Activated naive CD8-positive, alpha-beta T cell treated with anti-CD3 and anti-CD28 coated beads, Interleukin-2, amount 10 ng/mL, durations not matched to agents 7 days and 5 days (primary cell): ENCODE measurements around the gene TMEM35A. TPM values are rescaled to one million over a fixed set of nuclear protein-coding genes. Genes with fewer than 3 reads are reported as not detected.
"Not testable (repeated sequence)": the region's sequence is repeated elsewhere in the genome, so short reads cannot be mapped to it uniquely, and the experiment has no call there.

Experiments used
- ATAC-seq: fragments of 150-1000 bp; cut with Tn5 transposase; one replicate; pipeline ENCODE4 v1.10.0; 2021; ENCODE audit warnings: low read depth, moderate library complexity
- POLR2A ChIA-PET: fragments of 350-600 bp; sonication (Branson Sonifier 250); formaldehyde crosslinking; loops from one replicate; lab custom pipeline; 2021; ENCODE audit warnings: antibody characterized with exemption; lab: Charles Lee
- DNase-seq: peaks from one replicate; pipeline ENCODE4 v3.0.0; 2021
- H3K27ac Mint-ChIP-seq: one replicate; pipeline ENCODE4 v1.8.0; 2022; ENCODE audit warnings: mild to moderate bottlenecking, mixed read lengths
- H3K27me3 Mint-ChIP-seq: one replicate; pipeline ENCODE4 v1.8.0; 2022; ENCODE audit warnings: mild to moderate bottlenecking, moderate library complexity, mixed read lengths
- H3K36me3 Mint-ChIP-seq: one replicate; pipeline ENCODE4 v1.8.0; 2021; ENCODE audit warnings: mild to moderate bottlenecking, mixed read lengths
- H3K4me1 Mint-ChIP-seq: one replicate; pipeline ENCODE4 v1.8.0; 2021; ENCODE audit warnings: mixed read lengths
- H3K4me3 Mint-ChIP-seq: one replicate; pipeline ENCODE4 v1.8.0; 2022; ENCODE audit warnings: mild to moderate bottlenecking, moderate library complexity, mixed read lengths
- H3K9me3 Mint-ChIP-seq: one replicate; pipeline ENCODE4 v1.8.0; 2021; ENCODE audit warnings: mixed read lengths
- total RNA-seq, 2 experiments: library from RNA; stranded (reverse); gene quantifications; one replicate each; pipeline ENCODE4 v1.2.3, GENCODE V29; 2021

The TMEM35A gene
- not detected for total RNA-seq

- DNase-seq (no peak), ATAC-seq (no peak)
- no peaks in the 10 kb centered on the region for H3K36me3 Mint-ChIP-seq
- POLR2A ChIA-PET = no interaction called here
- H3K27ac Mint-ChIP-seq = no peak within 1 kb of the TSS
- no peaks in the 10 kb centered on the region for H3K9me3 Mint-ChIP-seq
- H3K27me3 Mint-ChIP-seq = peaks cover 14% of the 10 kb centered on the region
- no peaks in the 10 kb centered on the region for H3K4me1 Mint-ChIP-seq
- peak within 1 kb of the TSS; percentile 20 for H3K4me3 Mint-ChIP-seq
Measured at GRCh38 chrX:101078716-101079598, at the start of gene TMEM35A. Gene TMEM35A, plus strand, starts transcription at chrX:101078879. Its CDS starts 124 bp downstream, at chrX:101079003.

GRCh38 chrX:101029665-101030064, 49.0 kb upstream of the TMEM35A start:
- Mint-ChIP-seq H3K36me3 (peaks cover 29% of the 10 kb centered on the region), H3K27ac (no peak overlapping the region), H3K4me3 (no peak overlapping the region), H3K27me3 (no peaks in the 10 kb centered on the region), H3K4me1 (peaks cover 3% of the 10 kb centered on the region), H3K9me3 (no peaks in the 10 kb centered on the region)
- ATAC-seq (no peak), DNase-seq (no peak)
- POLR2A ChIA-PET = no interaction called here

GRCh38 chrX:101037231-101037630, 41.4 kb upstream of the TMEM35A start:
- Mint-ChIP-seq H3K27me3 (no peaks in the 10 kb centered on the region), H3K4me1 (no peaks in the 10 kb centered on the region), H3K36me3 (peaks cover 11% of the 10 kb centered on the region), H3K27ac (no peak overlapping the region), H3K4me3 (no peak overlapping the region), H3K9me3 (no peaks in the 10 kb centered on the region)
- POLR2A ChIA-PET = no interaction called here
- DNase-seq (no peak), ATAC-seq (no peak)

GRCh38 chrX:101040197-101040596, 38.5 kb upstream of the TMEM35A start:
- Mint-ChIP-seq H3K4me3 (no peak overlapping the region), H3K27ac (no peak overlapping the region), H3K27me3 (no peaks in the 10 kb centered on the region), H3K4me1 (no peaks in the 10 kb centered on the region), H3K36me3 (peaks cover 14% of the 10 kb centered on the region), H3K9me3 (no peaks in the 10 kb centered on the region)
- no peak for DNase-seq
- POLR2A ChIA-PET = no interaction called here
- no peak for ATAC-seq

GRCh38 chrX:101051153-101051548, 27.5 kb upstream of the TMEM35A start:
- POLR2A ChIA-PET = no interaction called here

GRCh38 chrX:101051549-101052302, 27.0 kb upstream of the TMEM35A start, which contains the start of gene TRMT2B:
Gene TRMT2B, minus strand, starts transcription at chrX:101052111. Its CDS starts 9,822 bp downstream, at chrX:101042289.
- ATAC-seq (peak; percentile 91), DNase-seq (peak; percentile 77)
- POLR2A ChIA-PET = no interaction called here
- H3K4me3 Mint-ChIP-seq = peak within 1 kb of the TSS; percentile 87
- peaks cover 8% of the 10 kb centered on the region for H3K4me1 Mint-ChIP-seq
- no peaks in the 10 kb centered on the region for H3K9me3 Mint-ChIP-seq
- peaks cover 10% of the 10 kb centered on the region for H3K36me3 Mint-ChIP-seq
- H3K27me3 Mint-ChIP-seq = no peaks in the 10 kb centered on the region
- peak within 1 kb of the TSS; percentile 92 for H3K27ac Mint-ChIP-seq

More at GRCh38 chrX:101051153-101051548, 27.5 kb upstream of the TMEM35A start:
- ATAC-seq (no peak), DNase-seq (no peak)
- peak overlapping the region; percentile 87 for H3K4me3 Mint-ChIP-seq
- peak overlapping the region; percentile 92 for H3K27ac Mint-ChIP-seq
- H3K9me3 Mint-ChIP-seq = no peaks in the 10 kb centered on the region
- H3K4me1 Mint-ChIP-seq = peaks cover 7% of the 10 kb centered on the region
- no peaks in the 10 kb centered on the region for H3K27me3 Mint-ChIP-seq
- H3K36me3 Mint-ChIP-seq = peaks cover 10% of the 10 kb centered on the region

- H3K4me3 Mint-ChIP-seq, H3K4me1 Mint-ChIP-seq, H3K27me3 Mint-ChIP-seq, H3K36me3 Mint-ChIP-seq, POLR2A ChIA-PET, H3K9me3 Mint-ChIP-seq, DNase-seq, H3K27ac Mint-ChIP-seq, ATAC-seq: not testable (repeated sequence)
Measured at GRCh38 chrX:101056551-101056950, 22.1 kb upstream of the TMEM35A start.

- Mint-ChIP-seq H3K4me1 (peaks cover 8% of the 10 kb centered on the region), H3K4me3 (no peak overlapping the region), H3K27me3 (no peaks in the 10 kb centered on the region), H3K27ac (peak overlapping the region; percentile 74), H3K9me3 (peaks cover 3% of the 10 kb centered on the region), H3K36me3 (peaks cover 2% of the 10 kb centered on the region)
- ATAC-seq (no peak), DNase-seq (no peak)
- POLR2A ChIA-PET = interaction anchor here (0.6 kb wide), 1 partner anchor 21 kb away, joined by 3 read pairs; no protein-coding TSS in a partner anchor
Measured at GRCh38 chrX:101057093-101057714, 21.5 kb upstream of the TMEM35A start.

GRCh38 chrX:101062176-101062575, 16.5 kb upstream of the TMEM35A start:
- POLR2A ChIA-PET = no interaction called here
- Mint-ChIP-seq H3K4me3 (no peak overlapping the region), H3K9me3 (peaks cover under 1% of the 10 kb centered on the region), H3K27me3 (peaks cover 2% of the 10 kb centered on the region), H3K4me1 (peaks cover 1% of the 10 kb centered on the region), H3K27ac (no peak overlapping the region), H3K36me3 (peaks cover under 1% of the 10 kb centered on the region)
- ATAC-seq (no peak), DNase-seq (no peak)

GRCh38 chrX:101071582-101071981, 7.1 kb upstream of the TMEM35A start:
- Mint-ChIP-seq H3K4me3 (no peak overlapping the region), H3K9me3 (no peaks in the 10 kb centered on the region), H3K4me1 (no peaks in the 10 kb centered on the region), H3K27ac (no peak overlapping the region), H3K36me3 (no peaks in the 10 kb centered on the region), H3K27me3 (no peaks in the 10 kb centered on the region)
- POLR2A ChIA-PET = no interaction called here
- no peak for ATAC-seq
- no peak for DNase-seq

GRCh38 chrX:101079736-101080270, 1.1 kb downstream of the TMEM35A start:
- Mint-ChIP-seq H3K4me1 (no peaks in the 10 kb centered on the region), H3K36me3 (no peaks in the 10 kb centered on the region), H3K27me3 (peaks cover 14% of the 10 kb centered on the region), H3K27ac (no peak overlapping the region), H3K9me3 (no peaks in the 10 kb centered on the region), H3K4me3 (no peak overlapping the region)
- ATAC-seq (no peak), DNase-seq (no peak)
- POLR2A ChIA-PET = no interaction called here

- no peaks in the 10 kb centered on the region for H3K4me1 Mint-ChIP-seq
- DNase-seq = no peak
- no peak overlapping the region for H3K27ac Mint-ChIP-seq
- H3K9me3 Mint-ChIP-seq = no peaks in the 10 kb centered on the region
- H3K36me3 Mint-ChIP-seq = no peaks in the 10 kb centered on the region
- H3K4me3 Mint-ChIP-seq = no peak overlapping the region
- peaks cover 14% of the 10 kb centered on the region for H3K27me3 Mint-ChIP-seq
- POLR2A ChIA-PET = no interaction called here
- ATAC-seq = no peak
Measured at GRCh38 chrX:101080326-101081124, 1.8 kb downstream of the TMEM35A start.
